NCI-H1930 (cell line): ENCODE results near the gene PLCD3.
"Not testable (repeated sequence)": the region's sequence is repeated elsewhere in the genome, so short reads cannot be mapped to it uniquely, and the experiment has no call there.

ENCODE experiments used
- DNase-seq, 2 experiments: peaks; one replicate each; lab custom pipeline; 2025; lab: John Stamatoyannopoulos, UW

The PLCD3 gene

GRCh38 chr17:45135192-45135977 lies 3.1 kb upstream of the PLCD3 start, which contains the start of gene ACBD4:
TSS of gene ACBD4 (plus strand) at chr17:45135687. CDS start at chr17:45136145, 458 bp downstream.
- DNase-seq = peak; percentile 93 to 96

DNA sequence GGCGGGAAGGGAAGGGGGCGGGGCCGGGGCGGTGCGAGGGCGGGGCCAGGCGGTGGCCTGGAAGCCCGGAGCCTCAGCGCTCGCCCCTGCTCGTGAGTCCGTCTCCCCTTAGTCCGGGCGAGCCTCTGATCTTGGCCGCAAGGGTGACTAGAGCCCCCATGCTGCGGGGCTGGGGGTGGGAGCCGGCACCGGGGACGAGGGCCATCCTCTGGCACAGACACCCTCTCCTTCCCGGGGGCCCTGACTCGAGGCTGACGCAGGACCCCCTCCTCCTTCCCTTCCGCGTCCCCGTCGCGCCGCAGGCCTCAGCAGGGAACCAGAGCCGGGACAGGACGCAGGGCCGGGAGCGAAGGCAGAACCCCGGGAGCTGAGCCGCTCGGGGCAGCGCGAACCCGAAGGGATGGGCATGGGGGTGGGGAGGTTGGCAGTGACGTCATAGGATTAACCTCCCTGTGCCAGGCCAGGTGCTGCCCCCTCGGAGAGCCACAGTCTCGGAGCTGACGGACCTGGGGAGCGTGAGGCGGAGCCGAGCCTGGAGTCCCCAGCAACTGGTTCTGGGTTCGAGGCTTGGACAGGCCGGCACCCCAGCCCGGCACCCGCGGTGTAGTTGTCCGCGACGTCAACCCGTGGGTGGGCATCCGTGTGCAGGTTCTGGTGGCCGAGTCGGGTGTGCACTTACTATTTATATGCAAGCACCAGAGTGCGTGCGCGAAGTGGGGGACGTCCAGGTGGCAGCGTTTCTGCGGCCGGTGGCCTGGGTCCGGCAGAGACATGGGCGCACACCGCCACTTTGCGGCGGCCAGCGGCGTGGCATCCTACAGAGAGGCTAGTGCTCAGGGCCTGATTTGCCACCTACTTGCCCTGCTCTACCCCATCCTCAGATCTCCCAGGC lies 503 bp upstream of the PLCD3 start:
- peak; percentile 62 to 69 for DNase-seq

DNA sequence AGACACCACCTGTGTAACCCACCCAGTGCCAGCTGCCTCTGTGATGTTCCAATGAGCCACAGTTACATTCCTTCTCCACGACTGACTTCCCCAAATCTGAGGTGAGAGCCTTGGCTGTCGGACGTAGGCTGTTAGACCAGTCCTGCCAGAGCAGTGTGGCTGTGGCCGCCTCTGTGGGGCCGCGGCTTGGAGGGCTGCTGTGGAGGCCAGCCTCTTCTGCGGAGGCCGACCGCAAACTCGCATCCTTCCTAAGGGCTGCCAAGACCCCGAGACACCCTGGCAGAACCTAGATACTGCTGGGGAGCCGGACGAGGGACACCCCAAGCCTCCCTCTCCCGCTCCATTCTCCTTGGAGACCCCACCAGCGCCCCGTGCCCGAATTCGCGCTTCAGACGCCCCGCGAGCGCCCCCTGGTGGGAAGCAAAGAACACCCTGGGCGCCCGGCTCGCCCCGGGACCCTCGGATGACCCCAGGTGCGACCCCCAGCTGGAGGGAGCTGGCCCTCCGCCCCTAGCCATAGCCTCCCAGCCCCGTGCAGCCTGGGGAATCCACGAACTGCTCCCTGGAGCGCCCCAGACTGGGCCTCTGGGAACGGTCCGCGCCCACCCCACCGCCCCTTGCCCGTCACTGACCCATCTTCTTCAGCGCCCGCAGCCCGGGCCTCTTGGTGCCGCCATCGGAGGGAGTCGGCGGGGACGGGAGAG lies 547 bp downstream of the PLCD3 start:
- peak; percentile 33 to 60 for DNase-seq

GRCh38 chr17:45130681-45131615 lies 1.4 kb downstream of the PLCD3 start:
- DNase-seq = no peak

DNA sequence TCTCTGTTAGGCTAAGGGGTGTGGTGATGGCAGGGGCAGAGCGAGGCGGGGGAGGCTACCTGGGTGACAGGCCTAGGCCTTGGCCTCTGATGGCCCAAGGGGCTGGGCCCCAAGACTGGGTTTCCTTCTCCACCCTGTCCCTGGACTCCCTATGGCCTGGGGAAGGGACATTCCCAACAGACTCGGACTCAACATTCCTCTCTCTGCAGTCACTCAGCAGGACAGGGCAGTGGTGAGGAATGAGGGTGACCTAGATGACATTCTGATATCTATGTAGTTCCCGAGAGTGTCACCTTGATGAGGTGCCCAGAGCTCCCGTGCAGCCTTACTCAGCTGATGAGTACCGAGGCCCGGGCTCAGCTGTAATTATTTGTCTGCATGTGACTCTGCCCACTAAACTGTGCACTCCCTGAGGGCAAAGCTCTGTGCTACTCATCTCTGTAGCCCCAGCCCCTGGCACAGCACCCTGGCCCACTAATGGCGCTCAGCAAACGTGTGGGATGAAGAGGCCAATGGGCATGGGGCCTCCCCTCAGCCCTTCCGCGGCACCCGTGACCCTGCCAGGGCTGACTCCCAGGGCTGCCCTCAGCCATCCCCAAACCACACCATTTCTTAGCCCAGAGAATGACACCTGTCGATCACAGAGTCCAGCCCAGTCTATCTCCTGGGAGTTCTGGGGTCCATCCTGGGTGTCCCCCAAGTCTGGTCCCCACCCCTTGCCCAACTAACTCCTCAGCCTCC lies 2.2 kb downstream of the PLCD3 start:
- no peak for DNase-seq

DNA sequence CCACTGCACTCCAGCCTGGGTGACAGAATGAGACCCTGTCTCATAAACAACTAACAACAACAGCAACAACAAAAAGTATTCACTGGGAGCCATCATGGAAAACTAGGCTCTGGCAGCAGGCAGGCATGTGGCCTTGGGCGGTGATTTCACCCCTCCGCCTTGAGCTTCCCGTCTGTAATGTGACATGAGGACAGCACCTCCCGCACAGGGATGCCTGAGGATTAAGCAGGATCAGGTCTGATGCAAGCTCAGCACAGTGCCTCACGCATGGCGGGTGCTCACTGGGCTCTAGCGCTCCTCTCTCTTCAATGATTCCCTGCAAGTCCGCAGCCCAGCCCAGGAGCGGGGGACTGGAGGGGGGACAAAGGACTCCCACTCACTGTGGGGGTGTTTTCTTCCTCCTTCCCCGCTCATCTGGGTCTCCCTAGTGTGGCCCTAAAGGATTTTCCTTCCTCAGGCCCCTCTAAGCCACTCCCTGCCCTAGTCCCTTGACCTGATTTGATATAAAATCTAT lies 2.8 kb downstream of the PLCD3 start:
- no peak for DNase-seq

- DNase-seq = no peak
These were observed 3.3 kb downstream of the PLCD3 start for GRCh38 chr17:45128989-45129388.

- no peak for DNase-seq
These were observed 4.0 kb downstream of the PLCD3 start for GRCh38 chr17:45128331-45128730.

DNA sequence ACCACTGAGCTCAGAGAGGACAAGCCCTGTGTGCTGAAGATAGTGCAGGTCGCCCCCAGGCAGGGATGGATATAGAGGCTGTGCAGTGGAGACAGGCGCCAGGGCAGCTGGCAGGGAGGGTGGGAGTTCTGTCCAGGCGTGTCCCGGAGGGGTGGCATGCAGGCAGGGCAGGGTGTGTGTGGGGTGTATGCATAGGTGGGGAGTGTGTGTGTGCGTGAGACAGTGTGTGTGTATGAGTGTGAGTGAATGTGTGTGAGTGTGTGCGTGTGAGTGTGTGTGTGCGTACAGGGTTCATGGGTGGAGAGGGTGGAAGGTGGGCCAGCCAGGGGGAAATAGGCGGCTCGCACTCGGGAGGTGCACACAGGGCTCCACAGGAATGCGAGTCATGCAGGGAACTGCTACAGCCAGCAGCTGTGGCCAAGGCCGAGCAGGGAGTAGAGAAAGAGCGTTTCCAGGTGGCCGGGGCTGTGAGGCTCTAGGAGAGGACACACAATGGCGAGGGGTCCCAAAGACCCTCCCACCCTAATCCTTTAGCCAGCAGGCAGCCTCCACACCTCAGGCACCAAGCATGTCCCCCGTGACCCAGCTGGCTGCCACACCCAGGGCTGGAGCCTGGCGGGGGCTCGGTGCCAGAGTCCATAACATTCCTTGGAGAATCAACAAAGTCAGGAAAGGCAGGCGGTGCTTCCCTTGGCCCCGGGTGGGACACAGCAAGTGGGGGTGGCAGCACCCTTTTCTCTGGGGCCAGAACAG lies 4.6 kb downstream of the PLCD3 start:
- DNase-seq = no peak

- no peak for DNase-seq
These were observed 5.1 kb downstream of the PLCD3 start for GRCh38 chr17:45127207-45127547.

DNA sequence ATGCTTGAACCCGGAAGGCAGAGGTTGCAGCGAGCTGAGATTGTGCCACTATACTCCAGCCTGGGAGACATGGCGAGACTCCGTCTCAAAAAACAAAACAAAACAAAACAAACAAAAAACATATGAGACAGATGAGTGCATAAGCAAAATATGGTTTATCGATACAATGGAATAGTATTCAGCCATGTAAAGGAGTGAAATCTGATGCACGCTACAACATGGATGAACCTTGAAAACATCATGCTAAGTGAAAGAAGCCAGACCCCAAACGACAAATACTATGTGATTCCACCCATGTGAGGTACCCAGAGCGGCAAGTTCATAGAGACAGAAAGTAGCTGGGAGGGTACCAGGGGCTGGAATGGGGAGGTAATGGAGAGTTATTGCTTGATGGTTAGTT lies 6.8 kb downstream of the PLCD3 start:
- DNase-seq = no peak

- not testable (repeated sequence) for DNase-seq
These were observed 7.6 kb downstream of the PLCD3 start for GRCh38 chr17:45124797-45125122.

DNA sequence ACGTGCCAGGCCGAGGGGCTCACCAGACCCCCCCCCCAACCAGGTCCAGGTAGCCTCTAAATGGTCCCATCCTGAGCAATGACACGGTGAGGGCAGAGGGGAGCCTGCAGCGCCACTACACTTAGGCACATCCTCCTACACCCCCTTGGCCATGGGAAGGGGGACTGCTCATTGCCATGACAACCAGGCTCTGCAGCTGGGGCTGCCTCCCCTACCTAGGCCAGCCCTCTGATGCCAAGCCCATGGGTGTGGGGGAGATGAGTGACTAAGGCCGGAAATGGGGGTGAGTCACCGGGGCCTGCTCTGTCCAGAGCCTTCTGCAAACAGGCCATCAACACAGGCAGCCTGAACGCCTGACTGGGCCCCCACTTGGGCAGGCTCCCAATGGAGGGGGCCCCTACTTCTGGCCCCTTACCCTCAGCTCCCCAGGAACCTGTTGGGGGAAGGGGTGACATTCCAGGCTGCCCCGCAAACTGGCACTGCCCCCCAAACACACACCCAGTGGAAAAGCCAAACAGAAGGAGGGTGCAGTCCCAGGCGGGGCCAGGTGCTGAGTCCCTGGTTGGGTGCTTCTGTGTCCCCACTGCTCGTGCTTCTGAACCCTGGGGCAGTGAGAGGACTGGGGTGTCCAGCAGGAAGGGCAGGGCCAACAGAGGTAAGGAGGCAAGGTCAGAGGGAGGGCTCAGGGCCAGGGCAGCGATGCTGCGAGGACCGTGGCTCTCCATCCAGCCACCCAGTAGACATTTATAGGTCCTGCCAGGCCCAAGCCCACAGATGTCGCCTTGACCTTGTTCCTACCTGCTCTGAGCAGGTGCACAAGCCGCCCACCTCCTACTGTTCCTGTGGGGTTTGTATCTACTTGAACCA lies 8.2 kb downstream of the PLCD3 start:
- DNase-seq = no peak

- no peak for DNase-seq
These were observed 9.1 kb downstream of the PLCD3 start for GRCh38 chr17:45123076-45123770.

DNA sequence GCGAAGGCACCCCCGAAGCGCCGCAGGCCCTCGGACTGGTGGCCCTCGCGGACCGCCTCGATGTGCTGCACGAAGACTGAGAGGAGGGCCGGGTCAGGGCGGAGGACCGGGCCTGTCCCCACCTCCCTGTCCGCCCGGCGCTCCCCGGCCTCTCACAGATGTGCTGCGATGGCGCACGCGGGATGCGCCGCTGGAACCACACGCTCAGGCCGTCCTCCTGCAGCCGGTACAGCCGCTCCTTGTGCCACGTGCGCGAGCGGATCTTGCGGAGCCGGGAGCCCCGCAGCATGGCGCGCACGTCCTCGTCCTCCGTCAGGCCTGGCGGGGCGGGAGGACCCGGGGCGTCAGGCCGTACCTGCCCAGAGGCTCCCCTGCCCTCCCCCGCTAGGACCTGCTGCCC lies 11.3 kb downstream of the PLCD3 start:
- no peak for DNase-seq

- DNase-seq = no peak
These were observed 11.8 kb downstream of the PLCD3 start for GRCh38 chr17:45120558-45120957.

- no peak for DNase-seq
These were observed 12.4 kb downstream of the PLCD3 start for GRCh38 chr17:45119964-45120363.

GRCh38 chr17:45118691-45119090 lies 13.6 kb downstream of the PLCD3 start:
- no peak for DNase-seq
